Stimulated activated CD4-positive, alpha-beta T cell treated with anti-CD3 and anti-CD28 coated beads, Interleukin-4, amount 100 ng/mL, for 48 hours (primary cell): ENCODE results near the gene CAMK2B.
A peak's percentile ranks its signal among the peaks of the same experiment; 100 is the strongest.

Source experiments
- DNase-seq, 2 donors: peaks; one replicate each; pipeline ENCODE4 v3.0.0-alpha.2; 2020; ENCODE audit warnings: low read depth in 2 of 2

CAMK2B gene

DNA sequence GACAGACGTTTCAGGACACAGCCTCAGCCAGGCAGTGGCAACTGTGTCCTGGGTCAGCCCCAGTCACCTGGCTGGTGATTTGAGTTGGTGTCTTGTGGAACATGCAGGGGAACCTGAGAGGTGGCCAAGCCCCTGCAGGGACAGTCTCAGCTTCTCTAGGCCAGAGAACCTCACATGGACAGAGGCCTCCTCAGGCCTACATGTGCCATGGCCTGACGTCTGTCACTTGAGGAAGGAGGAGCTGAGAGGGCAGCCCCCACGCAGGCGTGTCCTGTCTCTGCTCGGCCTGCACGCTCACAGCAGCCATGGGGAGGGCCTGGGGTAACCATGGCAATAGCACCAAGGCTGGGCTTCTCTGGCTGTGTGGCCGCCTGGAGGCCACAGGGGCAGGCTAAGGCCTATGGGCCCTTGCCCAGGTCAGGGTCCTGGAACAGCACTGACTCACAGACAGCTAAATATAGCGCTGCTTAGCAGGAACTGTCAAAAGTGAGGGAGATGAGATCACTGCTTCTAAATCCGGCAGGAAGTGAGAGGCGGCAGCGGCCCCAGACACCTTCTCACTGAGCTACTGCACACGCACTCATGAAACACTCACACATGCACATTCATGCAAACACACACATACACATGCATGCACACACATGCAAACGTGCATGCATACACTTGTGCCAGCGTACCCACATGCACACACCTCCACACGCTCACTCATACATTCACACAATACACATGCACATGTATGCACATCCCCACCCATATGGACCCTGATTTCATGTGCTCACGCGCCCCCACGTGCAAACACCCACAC is 67.6 kb downstream of the CAMK2B start:
- peak; percentile 62 to 73 for DNase-seq

DNA sequence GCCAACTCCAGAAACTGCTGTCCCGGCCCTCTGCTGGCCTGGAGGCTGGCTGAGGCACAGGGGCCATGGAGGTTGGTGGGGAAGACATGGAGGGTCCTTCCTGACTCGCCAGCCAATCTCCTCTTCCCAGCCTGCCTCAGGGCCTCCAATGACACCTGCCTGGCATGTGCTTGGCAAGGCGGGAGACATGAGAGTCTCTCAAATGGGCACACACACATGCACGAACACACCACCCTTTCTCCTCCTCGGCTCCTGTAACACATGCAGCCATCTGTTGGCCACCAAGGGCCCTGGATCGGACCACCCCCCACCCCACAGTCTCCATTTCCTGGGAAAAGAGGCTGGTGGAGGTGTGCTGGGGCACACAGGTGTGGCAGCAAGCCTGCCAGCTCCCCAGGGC is 68.2 kb downstream of the CAMK2B start:
- DNase-seq: no peak

DNA sequence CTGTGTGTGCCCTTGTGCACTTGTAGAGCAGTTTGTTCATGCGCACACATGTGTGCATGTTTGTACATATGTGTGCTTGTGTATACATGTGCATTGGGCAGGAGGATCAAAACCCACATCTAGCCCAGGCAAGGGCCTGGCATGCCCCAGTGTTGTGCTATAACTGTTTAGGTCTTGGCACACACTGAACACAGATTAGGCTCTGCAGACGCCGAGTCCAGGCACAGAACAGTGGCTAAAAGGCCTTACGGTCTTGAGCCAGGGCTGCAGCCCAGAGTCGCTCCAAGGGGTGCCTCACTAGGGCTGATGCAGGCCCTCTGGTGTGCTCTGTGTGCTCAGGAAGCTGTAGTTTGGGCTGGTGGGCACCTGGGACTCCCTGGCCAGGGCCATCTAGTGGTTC is 68.9 kb downstream of the CAMK2B start:
- no peak for DNase-seq

DNA sequence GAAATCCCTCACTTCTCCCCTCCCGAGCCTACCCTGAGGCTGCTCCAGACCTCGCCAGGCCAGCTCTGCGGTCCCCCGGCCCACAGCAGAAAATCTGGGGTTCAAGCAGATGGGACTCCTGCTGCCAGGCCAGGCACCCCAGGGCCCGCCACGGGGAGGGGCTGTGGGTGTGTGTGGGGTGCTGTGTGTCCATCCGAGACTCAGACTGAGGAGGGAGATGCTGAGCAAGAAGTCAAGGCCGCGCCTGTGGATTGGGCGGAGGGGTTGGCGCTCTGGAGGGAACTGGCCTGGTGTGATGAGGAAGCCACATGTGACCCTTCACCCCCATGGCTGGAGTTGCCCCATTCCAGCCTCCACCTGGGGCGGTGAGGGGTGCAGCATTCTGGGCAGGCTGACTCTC is 73.5 kb downstream of the CAMK2B start:
- DNase-seq: no peak

DNA sequence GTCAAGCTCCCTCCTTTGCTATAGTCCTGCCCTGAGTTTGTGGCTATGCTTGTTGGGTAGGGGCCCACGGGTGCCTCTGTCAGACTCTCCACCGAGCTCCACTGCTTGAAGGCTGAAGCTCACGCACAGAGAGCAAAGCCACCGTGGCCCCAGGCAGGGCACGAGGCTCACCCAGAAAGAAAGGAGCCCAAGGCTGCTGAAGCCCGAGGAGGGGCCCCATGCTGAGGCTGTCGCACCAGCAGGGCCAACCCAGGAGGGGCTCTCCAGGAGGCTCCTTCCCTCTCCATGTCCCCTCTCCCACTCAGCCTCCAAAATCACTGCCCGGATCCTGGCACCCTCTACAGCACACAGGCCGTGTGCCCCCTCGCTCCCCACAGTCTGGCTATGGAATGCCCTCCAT is 74.1 kb downstream of the CAMK2B start:
- DNase-seq: no peak

DNA sequence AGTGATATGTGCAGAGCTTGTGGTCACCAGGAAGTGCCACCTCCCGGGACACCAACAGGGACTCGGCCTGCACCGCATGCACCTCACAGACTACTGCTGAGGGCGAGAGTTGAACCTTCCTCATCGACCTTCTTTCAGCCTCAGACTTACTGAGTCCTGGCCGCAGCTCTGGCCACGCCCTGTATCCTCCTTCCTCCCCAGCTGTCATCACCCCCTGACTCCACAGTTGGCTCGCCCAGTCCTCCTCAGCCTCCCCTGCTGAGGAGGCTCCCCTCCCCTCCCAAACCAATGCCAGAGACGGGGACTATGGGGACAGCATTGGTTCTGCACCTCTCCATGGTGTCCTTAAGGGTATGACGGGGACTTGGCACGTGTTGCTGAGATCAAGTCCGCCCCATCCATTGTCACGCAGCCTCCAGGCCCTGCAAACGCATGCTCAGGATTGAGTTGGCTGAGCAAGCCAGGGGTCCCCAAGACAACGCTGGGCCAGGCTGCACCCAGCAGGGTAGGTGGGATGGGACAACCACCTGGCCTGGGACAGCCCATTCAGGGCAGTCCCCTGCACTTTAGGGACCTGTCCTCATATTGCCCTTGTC is 75.7 kb downstream of the CAMK2B start:
- DNase-seq: no peak

DNA sequence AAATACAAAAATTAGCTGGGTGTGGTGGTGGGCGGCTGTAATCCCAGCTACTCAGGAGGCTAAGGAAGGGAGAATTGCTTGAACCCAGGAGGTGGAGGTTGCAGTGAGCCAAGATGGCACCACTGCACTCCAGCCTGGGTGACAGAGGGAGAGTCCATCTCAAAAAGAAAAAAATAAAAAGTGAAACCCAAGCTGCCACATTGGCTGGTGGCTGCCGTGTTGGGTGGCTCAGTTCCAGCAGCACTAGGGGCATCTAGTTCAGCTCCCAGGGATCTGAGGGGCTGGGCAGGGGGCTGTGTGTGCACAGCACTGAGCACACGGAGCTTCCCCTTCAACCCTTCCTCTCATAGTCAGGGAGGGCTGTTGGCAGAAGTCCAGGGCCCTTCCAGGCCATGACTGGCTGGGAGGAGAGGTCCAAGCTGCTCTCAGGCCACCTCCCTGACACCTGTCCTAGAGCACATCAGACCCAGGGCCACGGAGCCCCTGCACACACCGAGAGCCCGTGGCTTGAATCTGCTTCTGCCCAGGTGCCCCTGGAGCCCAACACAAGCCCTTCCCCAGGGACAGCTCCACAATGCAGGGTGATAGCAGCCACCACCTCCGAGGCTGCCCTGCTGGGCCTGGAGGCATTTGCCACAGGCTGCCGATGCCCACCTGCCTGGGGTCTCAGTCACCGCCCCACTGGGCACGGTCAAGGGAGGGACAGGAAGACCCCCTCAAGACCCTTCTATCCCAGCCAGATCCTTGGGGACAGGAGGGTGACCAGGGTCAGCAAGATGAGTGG is 77.3 kb downstream of the CAMK2B start:
- DNase-seq: no peak

DNA sequence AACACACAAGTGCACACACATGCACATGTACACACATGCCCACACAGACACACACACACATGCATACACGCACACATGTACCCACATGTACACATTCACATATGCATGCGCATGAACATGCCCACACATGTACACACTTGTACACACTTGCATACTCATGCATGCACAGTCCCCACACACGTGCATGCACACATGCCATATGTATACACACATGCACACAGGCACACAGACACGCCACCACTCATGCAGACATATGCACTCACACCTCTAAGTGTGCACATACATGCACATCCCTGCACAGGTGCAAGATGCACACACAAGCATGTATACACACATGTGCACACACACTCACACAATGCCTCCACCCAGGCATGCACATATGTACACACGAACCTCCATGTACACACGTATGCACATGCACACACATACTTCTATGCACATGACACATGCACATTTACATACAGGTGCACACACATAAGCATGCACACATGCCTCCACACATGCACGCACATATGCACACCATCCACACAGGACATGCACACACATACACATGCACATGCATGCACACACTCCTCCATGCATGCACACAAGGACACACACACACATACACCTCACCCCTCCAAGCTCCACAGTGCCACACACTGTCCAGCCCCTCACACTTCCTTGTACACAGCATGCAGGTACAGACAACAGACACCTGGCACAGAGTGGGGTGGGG is 78.8 kb downstream of the CAMK2B start:
- no peak for DNase-seq

DNA sequence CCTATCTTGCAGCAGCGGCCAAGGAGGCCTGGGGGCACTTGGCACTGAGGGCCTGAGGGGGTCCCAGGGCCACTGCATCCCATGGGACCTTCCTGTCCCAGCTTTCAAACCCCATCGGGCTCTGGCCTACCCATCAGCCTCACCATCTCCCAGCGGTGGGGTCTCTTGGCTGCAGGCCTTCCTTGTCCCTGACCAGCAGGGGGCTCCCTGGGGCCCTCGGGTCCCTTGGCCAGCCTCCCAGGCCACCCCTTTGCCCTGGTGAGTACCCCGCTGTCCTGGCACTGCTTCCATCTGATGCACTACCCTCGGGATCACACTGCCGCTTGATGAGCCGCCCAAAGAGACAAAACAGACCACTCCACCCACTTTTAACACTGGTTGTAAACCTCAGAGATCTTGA is 81.1 kb downstream of the CAMK2B start:
- peak in 1 of 2 donors; percentile 23 for DNase-seq

DNA sequence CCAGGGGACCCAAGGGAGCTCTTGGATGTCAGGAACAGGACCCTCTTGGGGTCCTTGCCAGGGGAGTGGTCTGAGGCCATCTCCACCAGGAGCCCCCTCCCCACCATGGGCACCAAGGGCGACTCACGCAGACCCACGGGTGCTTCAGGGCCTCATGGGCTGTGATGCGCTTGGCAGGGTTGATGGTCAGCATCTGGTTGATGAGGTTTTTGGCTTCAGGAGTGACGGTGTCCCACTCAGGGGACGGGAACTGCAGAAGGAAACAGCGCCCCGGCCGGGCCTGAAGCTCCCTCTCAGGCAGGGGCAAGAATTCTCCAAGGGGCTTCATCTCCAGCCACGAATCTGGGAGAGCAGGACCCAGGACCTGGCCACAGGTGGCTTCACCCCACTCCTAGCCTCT is 83.3 kb downstream of the CAMK2B start:
- DNase-seq: no peak

DNA sequence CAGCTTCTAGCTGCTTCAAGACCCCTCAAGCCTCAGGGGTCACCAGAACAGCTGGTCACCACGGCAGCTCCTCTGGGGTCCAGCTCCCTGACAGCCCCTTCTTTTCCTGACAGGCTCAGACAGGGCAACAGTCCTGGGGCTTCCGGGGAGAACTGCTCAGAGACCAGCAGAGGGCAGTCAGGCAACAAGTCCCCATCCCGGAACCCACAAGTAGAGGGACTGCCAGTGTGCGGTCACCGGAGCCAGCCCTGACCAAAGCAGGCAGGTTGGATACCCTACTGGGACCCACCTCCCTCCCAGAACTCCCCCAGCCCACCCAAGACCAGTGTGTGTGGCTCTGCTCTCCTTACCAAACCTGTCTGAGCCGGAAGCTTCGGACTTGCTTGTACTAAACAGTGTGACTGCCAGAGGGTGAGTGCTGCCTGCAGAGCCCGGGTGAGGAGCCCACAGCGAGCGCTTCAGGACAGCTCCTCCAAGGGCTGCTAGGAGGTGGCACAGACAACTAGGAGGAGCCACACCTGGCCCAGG is 84.3 kb downstream of the CAMK2B start:
- peak; percentile 44 to 47 for DNase-seq

DNA sequence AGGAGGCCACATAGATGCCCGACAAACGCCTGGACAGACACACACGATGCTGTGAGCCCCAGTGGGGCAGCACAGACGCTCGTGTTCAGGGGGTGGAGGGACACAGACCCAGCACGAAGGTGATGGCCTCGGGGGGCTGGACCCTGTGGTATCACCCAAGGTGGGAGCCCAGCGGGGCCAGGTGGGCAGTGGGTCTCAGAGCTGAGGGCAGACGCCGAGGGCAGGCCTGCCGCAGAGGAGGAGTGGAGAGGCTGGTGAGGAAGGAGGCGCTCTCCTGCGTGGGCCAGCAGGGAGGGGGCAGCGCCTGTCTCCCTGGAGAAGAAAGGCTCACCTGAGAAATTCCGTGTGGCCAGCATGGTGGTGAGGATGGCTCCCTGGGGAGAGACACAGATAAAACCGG is 85.0 kb downstream of the CAMK2B start:
- no peak for DNase-seq

DNA sequence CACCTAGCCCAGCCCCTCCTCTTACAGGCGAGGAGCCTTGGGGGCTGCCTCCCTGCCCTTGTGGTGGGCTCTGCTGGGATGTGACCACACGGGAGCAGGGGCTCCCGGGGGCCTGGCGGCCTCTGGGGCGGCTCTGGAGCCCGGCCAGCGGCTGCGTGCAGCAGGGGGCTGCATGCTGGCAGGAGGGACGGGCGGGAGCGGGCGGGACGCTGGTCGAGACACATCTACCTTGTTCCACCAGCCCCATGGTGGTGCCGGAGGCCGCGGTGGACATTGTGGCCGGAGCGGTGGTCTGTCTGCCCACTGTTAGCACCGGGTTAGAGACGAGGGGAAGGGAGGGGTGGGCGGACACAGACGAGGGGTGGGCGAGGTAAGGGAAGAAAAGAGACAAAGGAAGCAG is 86.0 kb downstream of the CAMK2B start:
- DNase-seq: no peak

DNA sequence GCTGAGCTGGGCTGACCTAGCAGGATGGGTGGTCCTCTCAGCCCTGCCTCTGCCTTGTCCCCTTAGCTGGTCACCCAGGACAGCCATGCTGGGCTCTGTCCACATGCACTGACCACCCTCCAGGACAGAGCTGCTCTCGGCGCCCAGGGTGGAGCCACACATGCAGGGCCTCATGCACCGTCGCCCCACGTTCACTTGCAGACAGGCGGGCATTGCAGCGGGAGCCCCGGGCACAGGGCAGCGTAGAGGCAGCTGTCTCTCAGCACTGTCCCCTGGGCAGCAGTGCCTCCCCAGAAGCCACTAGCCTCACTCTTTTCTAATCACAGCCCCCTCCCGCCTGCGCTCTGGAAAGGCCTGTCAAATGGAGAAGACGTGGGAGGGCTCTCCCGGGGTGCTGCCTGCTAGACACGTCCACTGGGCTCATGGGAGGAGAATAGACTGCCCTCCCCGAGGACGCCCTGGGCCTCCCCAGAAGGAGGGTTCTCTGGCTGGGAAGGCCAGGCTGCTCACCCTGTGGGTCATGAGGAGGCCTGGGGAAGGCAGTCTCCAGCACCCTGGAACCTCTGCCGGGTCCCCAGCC is 87.2 kb downstream of the CAMK2B start:
- DNase-seq: no peak

DNA sequence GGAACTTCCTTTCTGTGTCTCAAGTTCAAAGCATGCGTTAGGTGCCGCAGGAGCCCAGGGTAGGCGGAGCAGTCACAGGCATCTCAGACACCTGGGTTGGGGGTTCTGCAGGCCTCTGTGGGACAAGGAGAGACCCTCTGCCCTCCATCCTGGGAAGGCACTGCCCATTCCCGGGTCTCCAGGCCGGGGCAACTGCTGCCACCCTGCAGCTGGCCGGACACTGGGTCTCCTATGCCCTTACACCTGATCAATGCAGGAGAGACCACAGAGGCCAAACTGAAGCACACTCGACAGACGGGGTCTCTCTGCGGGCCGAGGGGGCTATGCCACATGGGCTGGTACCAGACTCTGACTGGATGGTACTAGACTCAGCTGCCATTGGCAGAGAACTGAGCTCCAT is 87.7 kb downstream of the CAMK2B start:
- no peak for DNase-seq

DNA sequence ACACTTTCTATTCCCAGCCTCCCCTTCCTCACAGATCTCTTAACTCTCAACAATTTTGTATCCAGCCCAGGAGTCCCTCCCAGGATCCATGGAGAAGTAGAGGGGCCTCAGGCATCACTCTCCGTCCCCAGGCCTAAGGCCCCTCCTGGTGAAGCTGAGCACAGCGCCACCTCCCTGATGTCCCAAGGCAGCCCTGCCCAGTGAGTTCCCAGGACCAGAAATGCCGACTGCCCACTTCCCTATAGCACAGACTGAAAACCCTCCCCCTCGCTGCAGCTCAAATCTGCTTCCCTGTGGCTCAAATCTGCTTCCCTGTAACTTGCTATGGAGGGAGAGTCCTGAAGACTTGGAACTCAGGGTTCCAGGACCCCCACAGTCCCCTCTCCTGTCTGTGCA is 89.1 kb downstream of the CAMK2B start:
- no peak for DNase-seq

DNA sequence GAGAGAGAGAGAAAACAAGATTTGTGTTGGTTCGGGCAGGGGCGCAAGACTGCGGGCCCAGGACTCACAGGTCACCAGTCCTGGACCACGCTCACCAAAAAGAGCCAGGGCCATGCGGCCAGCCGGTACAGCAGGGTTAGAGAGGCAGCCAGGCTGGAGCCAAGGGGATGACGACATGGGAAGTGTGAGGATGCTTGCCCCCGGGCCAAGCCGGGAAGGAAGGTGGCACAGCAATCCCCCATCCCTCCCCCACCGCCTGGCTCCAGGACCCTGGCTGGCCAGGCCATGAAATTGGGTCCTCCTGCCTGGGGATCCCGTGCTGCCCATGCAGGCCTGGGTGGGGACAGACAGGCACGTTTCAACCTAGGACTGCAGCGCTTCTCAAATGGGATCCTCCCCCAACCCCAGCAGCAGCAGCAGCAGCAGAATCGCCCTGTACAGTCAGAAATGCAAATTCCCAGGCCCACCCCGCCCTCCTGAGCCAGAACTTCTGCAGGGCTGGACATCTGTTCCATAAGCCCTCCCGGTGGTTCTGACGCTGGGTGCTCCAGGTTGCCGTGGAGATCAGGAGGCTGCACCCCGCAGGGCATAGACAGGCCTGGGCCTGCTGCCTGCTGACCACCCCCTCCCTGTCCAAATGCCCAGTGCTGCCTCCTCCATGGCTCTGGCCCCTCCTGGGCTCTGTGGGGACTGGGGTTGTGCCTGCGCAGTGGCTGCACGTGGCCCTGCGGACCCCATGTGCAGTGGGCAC is 89.6 kb downstream of the CAMK2B start:
- no peak for DNase-seq

DNA sequence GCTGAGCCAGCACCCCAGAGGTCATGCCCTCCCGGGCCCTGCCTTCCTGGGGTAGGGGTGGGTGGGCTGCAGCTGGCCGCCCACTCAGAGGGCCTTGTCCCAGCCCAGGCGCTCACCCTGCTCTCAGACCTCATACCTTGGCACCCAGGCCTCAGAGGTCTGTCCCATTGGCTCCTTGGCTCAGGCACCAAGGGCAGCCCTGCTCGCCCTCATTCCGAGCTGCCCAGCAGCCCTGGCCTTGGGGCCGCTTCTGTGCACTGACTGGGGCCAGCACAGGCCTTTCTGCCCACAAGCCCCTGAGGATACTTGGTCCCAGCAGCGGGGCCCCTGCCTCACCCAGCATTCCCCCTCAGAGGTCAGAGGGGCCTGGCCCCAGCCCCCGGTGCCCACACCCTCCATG is 90.3 kb downstream of the CAMK2B start:
- DNase-seq: no peak

DNA sequence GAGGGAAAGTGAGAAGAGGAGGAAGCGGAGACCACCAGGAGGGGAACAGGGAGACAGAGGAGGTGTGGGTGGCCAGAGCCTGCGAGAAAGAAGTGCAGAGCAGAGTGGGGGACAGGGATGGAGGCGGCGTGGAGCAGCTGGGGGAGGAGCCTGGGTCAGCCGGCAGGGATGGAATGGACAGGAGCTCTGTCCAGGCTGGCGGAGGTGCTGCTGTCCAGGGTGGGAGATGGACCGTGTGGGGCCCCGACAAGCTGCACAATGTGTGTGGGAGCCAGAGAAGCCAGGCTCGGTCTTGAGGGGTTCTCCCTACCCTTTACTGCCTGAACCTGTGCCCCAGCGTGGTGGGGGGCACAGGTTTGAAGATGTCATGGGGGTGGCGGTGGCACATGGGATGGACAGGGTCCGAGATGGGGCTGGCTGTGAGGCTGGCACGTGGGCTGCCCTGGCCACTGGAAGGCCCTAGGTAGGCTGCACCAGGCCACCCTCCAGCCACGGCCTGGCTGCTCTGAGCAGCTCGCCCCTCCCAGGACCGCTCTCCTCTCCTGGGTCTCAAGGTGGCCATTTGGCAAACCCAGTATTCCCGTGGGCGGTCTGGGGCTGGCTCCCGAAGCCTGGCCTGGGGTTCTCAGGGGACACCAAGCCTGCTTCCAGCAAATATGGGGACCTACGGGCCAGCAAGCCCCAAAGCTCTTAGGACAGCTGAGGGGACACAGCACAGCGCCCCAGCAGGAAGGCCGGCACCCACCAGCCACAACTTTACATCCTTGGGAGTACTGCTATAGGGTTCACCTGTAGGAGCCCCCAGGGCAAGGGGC is 92.3 kb downstream of the CAMK2B start:
- DNase-seq: no peak

DNA sequence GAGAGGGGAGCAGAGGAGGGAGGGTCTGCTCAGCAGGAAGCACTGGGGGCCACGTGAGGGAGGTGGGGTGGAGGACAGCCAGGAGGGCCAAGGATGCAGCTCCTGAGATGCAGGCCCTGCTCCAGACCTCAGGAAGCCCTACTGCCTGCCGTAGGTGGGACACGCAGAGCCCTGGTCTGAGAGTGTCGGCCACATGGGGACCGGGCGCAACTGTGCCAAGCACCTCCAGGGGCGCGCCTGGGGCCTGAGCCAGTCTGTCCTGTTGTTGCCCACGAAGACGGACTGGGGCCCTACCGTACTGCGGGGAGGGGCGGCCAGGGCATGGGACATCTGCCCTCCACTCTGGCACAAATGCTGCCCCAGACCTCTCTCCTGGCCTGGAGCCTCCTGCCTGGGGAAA is 93.0 kb downstream of the CAMK2B start:
- no peak for DNase-seq
